Measurements from ENCODE around the gene SERTAD3.
"Not testable (repeated sequence)": the region's sequence is repeated elsewhere in the genome, so short reads cannot be mapped to it uniquely, and the experiment has no call there.

Gene SERTAD3

DNA sequence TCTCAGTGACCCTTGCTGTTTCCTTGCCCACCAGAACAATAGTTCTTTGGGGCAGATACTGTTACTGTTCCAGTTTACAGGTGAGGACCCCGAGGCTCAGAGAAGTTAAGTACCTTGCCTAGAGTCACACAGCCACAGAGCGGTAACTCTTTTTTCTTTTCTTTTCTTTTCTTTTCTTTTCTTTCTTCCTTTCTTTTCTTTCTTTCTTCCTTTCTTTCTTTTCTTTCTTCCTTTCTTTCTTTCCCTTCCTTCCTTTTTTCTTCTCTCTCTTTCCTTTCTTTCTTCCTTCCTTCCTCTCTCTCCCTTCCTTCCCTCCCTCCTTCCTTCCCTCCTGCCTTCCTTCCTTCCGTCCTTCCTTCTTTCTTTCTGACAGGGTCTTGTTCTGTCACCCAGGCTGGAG is 26.1 kb downstream of the SERTAD3 start:
- H3K27ac Mint-ChIP-seq, result peak overlapping the region in 1 of 2 donors; percentile 86

DNA sequence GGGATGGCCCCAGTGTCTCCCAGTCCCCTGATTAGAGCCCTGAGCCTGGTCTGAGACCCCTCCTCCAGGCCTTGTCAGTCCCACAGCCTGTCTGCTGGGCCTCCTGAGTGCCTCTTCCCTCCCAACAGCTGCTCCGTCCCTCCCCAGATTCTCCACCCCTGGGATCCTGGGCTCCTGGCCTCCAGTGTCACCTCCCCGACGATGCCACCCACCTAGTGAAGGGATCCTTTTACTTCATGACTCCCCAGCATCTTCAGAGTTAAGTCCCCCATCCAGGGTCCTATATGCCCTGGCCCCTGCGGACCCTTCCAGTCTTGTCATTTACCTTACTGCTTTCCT is 26.5 kb downstream of the SERTAD3 start:
- ATAC-seq (replicated peaks) (no peak), DNase-seq (no peak)
- Mint-ChIP-seq H3K9me3 (no peaks in the 10 kb centered on the region), H3K27ac (peak overlapping the region; percentile 31 to 86), H3K36me3 (ENCODE audit: insufficient read depth) (peaks cover 26% of the 10 kb centered on the region), H3K4me3 (no peak overlapping the region), H3K4me1 (ENCODE audit: low read depth in 2 of 2) (peaks cover 14 to 17% of the 10 kb centered on the region in 2 donors), H3K27me3 (no peaks in the 10 kb centered on the region)

More for the DNA sequence above, 26.1 kb downstream of the SERTAD3 start:
- Mint-ChIP-seq H3K27me3 (no peaks in the 10 kb centered on the region), H3K9me3 (no peaks in the 10 kb centered on the region), H3K4me3 (no peak overlapping the region), H3K4me1 (ENCODE audit: low read depth in 2 of 2) (peaks cover 14 to 17% of the 10 kb centered on the region in 2 donors), H3K36me3 (ENCODE audit: insufficient read depth) (peaks cover 31% of the 10 kb centered on the region)
- ATAC-seq (replicated peaks) (no peak), DNase-seq (no peak)

DNA sequence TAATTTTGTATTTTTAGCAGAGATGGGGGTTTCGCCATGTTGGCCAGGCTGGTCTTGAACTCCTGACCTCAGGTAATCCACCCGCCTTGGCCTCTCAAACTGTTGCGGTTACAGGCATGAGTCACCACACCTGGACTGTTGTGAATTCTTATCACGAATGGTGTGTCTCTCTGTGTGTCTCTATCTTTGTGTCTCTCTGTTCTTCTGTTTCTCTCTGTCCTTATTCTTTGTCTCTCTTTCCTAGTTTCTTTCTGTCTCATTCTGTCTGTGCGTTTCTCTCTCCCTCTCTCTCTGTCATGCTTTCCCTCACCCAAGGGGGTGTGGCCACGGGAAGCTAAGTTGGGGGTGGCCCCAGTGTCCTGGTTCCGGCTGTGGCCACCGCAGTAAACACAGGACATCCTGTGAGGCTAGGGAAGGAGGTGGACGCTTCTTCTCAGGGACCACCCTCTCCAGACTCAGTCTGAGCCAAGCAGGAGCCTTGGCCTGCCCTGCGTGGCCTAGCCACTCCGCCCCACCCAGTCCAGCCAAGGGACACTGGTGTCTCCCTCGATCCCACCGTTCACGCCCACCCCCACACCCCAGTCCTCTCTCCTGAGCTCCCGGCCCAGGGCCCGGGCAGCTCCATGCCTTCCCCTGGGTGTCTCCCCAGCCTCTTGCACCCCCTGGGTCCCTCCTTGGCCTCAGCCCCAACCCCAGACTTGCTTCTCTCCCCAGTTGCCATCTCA is 27.1 kb downstream of the SERTAD3 start:
- H3K27me3 Mint-ChIP-seq, result peaks cover 0 to 2% of the 10 kb centered on the region in 2 donors
- peaks cover 21% of the 10 kb centered on the region for H3K36me3 Mint-ChIP-seq (ENCODE audit: insufficient read depth)
- ATAC-seq (replicated peaks) (no peak), DNase-seq (no peak)
- peaks cover 14 to 17% of the 10 kb centered on the region in 2 donors for H3K4me1 Mint-ChIP-seq (ENCODE audit: low read depth in 2 of 2)
- no peak overlapping the region for H3K4me3 Mint-ChIP-seq
- H3K27ac Mint-ChIP-seq, result peak overlapping the region; percentile 31 to 86
- no peaks in the 10 kb centered on the region for H3K9me3 Mint-ChIP-seq

DNA sequence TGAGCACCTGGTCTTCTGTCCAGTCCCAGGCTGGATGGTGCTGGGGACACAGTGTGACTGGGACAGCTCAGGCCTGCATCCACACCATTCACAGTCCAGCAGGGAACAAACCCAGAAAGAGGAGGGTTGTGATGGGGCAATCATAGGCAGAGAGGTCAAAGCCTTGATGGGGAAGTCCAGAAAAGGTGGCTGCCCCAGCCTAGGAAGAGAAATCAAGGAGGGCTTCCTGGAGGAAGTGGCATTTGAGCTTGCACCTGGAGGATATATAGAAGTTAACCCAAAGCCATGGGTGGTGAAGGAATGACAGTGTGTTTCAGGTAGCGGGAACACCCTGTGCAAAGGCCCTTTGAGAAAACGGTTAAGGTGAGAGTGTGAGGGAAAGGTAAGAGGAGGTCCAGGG is 28.4 kb downstream of the SERTAD3 start:
- Mint-ChIP-seq H3K27ac (no peak overlapping the region), H3K36me3 (ENCODE audit: insufficient read depth) (peaks cover 11% of the 10 kb centered on the region), H3K4me1 (ENCODE audit: low read depth in 2 of 2) (peaks cover 14 to 15% of the 10 kb centered on the region in 2 donors), H3K4me3 (no peak overlapping the region), H3K27me3 (peaks cover 0 to 12% of the 10 kb centered on the region in 2 donors), H3K9me3 (no peaks in the 10 kb centered on the region)
- DNase-seq (no peak), ATAC-seq (replicated peaks) (no peak)

DNA sequence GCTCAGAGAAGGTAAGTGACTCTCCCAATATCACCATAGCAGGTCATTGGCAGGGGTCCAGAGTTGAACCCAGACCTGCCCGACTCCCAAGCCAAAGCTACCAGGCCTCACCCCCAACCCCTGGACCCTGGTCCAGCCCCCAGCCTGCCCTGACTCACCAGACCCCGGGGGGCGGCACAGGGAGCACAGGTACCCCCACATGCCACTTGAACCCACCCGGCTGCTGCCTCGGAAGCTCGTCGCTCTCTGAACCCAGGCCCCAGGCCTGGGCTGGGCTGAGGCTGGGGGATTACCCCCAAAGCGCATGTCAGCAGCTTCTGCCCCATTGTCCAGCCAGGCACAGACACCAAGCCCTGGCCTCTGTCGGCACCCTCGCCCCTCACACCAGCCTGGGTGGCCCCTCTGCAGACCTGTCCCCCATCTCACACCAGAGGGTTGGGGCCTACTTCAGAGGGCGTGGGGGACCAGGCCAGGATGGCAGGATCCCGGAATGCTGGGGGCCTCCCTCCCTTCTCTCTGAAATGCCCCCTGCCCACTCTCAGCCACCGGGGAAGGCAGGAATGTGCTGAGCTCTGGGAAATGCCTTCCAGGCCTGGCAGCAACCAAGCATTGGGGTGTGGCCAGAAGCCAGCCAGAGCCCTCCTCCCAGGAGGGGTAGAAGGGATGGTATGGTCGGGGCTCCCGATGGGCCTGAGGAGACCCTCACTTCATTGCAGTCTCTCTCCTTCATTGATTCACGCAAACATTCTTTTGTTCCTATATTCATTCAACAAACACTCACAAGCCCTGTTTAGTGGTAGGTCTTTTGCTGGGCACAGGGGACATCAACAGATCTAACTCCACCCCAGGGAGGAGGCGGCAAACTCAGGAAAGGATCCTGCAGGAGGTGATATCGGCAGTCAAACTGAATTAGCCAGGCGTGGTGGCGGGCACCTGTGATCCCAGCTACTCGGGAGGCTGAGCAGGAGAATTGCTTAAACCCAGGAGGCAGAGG is 29.3 kb downstream of the SERTAD3 start:
- no peak for ATAC-seq (replicated peaks)
- Mint-ChIP-seq H3K27ac (peak overlapping the region in 1 of 2 donors; percentile 23), H3K27me3 (peaks cover 0 to 12% of the 10 kb centered on the region in 2 donors), H3K4me1 (ENCODE audit: low read depth in 2 of 2) (peaks cover 13 to 15% of the 10 kb centered on the region in 2 donors), H3K4me3 (no peak overlapping the region), H3K36me3 (ENCODE audit: insufficient read depth) (peaks cover 4% of the 10 kb centered on the region), H3K9me3 (no peaks in the 10 kb centered on the region)
- no peak for DNase-seq

DNA sequence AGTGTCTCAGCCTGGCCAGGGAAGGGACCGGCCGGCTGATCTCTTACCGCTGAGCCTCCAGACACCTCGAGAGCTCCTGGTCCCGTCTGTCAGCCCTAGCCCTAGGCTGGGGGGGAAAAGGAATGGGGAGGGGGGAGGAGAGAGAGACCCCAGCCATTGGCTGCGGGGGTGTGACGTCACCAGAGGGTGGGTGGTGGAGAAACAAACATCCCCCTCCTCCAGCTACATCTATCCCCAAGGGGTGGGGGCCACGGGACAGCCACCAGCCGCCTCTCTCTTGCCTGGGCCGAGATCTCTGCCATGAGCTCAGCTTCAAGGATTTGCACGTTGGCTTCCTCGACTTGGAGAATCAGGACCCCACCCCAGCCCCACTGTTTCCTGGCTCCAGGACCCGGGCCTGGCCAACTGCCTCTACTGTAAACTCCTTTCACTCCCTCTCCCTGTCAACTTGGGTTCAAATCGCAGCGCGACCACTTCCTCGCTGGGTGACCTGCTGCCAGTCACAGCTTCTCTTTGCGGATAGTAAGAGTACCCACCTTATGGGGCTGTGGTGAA is 30.8 kb downstream of the SERTAD3 start, which contains the start of gene PRX:
PRX (minus strand) TSS at position 88 of the 555 bp plus-strand sequence. CDS start 5,446 bp downstream, outside the sequence.
- Mint-ChIP-seq H3K4me1 (ENCODE audit: low read depth in 2 of 2) (peaks cover 10 to 13% of the 10 kb centered on the region in 2 donors), H3K9me3 (no peaks in the 10 kb centered on the region), H3K27ac (peak within 1 kb of the TSS in 1 of 2 donors; percentile 23), H3K27me3 (peaks cover 0 to 12% of the 10 kb centered on the region in 2 donors), H3K4me3 (peak within 1 kb of the TSS in 1 of 2 donors; percentile 7), H3K36me3 (ENCODE audit: insufficient read depth) (peaks cover 3% of the 10 kb centered on the region)
- DNase-seq, result no peak
- ATAC-seq (replicated peaks), result peak; percentile 17

DNA sequence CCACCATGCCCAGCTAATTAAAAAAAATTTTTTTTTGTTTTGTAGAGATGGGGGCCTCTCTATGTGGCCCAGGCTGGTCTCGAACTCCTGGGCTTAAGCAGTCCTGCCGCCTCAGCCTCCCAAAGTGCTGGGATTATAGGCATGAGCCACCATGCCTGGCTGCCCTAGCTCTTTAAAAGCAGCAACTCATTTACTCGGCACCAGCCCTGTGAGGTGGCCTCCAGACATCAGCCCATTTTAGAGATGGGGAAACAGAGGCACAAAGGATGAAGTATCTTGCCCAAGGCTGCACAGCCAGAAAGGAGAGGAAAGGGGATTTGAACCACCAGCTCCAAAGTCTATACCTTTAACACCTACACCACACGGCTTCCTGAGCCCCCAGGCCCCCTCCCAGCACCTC is 31.3 kb downstream of the SERTAD3 start:
- no peak overlapping the region for H3K27ac Mint-ChIP-seq
- ATAC-seq (replicated peaks), result no peak
- peaks cover 8 to 15% of the 10 kb centered on the region in 2 donors for H3K4me1 Mint-ChIP-seq (ENCODE audit: low read depth in 2 of 2)
- H3K36me3 Mint-ChIP-seq (ENCODE audit: insufficient read depth), result peaks cover 3% of the 10 kb centered on the region
- H3K9me3 Mint-ChIP-seq, result no peaks in the 10 kb centered on the region
- no peak for DNase-seq
- peaks cover 0 to 12% of the 10 kb centered on the region in 2 donors for H3K27me3 Mint-ChIP-seq
- H3K4me3 Mint-ChIP-seq, result no peak overlapping the region

DNA sequence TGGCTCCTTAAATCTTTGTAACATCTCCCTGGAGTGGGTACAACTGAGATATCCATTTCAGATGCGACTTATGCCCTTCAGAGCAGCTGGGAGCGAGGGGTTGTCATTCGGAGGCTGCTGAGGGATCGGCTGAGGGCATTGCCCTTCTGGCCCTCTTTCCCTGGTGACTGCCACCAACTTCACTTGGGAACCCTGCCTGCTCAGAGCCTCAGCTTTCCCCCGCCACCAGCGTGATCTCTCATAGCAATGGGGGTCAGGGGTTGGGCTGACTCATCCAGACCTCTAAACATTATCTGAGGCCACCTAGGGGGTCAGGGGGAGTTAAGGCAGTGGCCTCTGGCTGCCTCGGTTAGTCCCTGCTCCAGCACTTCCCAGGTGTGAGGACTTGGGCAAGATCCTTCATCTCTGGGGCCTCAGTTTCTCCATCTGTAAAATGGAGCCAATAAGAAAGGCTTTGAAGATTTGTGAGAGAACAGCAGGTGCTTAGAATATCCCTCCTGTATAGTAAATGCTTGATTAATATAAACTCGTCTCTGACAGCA is 32.1 kb downstream of the SERTAD3 start:
- Mint-ChIP-seq H3K4me3 (no peak overlapping the region), H3K27ac (no peak overlapping the region), H3K36me3 (ENCODE audit: insufficient read depth) (peaks cover 3% of the 10 kb centered on the region), H3K27me3 (peaks cover 0 to 12% of the 10 kb centered on the region in 2 donors), H3K4me1 (ENCODE audit: low read depth in 2 of 2) (peaks cover 3 to 14% of the 10 kb centered on the region in 2 donors), H3K9me3 (no peaks in the 10 kb centered on the region)
- ATAC-seq (replicated peaks), result no peak
- DNase-seq, result no peak

DNA sequence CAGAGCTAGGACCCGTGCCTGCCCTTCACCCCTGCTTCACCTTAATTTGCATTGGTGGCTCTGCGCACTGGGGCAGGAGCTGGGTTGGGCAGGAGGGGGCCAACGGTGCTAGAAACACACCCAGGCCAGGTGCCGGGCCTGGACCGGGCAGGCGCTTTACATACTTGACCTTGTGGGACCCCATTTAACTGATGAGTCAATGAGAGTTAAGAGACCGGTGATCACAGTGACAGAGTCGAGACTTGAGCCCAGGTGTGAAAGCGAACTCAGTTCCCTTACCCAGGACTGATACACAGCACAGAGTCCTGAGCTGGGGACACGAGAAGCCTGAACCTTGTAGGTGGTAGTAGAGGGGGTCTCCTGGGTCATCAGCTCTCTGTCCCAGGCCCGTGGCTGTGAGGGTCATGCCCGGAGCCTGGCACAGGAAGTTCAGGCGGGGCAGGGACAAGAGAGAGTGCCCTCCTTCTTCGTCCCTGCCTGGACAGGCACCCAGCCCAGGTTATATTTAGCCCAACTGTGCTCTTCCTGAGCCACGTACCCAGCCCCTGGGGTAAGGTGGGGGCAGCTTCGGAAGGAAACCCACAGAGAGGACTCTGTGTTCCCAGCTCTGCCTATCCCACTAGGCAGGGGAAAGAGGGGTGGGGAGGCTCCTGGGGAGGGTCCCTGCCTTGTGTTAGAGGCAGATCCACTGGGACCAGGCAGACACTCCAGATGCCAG is 32.9 kb downstream of the SERTAD3 start:
- peaks cover 0 to 11% of the 10 kb centered on the region in 2 donors for H3K4me1 Mint-ChIP-seq (ENCODE audit: low read depth in 2 of 2)
- no peak for ATAC-seq (replicated peaks)
- no peak overlapping the region for H3K4me3 Mint-ChIP-seq
- H3K36me3 Mint-ChIP-seq (ENCODE audit: insufficient read depth), result peaks cover 3% of the 10 kb centered on the region
- DNase-seq, result no peak
- peaks cover 0 to 12% of the 10 kb centered on the region in 2 donors for H3K27me3 Mint-ChIP-seq
- no peaks in the 10 kb centered on the region for H3K9me3 Mint-ChIP-seq
- H3K27ac Mint-ChIP-seq, result no peak overlapping the region

DNA sequence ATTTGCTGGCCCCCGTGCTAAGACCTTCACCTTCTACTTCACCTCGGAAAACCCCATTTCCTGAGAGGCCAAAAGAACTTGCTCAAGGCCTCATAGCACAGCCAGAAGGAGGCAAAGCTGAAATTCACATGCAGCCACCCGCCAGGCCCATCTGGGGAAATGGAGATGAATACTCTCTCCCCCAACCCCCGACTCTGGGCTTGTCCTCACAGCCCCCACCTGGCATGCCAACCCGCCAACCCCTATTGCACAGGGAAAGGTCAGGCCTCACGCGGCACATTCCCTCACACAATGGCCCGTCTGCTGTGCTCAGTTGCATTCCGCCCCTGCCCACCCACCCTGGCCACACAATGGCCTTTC is 34.1 kb downstream of the SERTAD3 start:
- no peak for ATAC-seq (replicated peaks)

DNA sequence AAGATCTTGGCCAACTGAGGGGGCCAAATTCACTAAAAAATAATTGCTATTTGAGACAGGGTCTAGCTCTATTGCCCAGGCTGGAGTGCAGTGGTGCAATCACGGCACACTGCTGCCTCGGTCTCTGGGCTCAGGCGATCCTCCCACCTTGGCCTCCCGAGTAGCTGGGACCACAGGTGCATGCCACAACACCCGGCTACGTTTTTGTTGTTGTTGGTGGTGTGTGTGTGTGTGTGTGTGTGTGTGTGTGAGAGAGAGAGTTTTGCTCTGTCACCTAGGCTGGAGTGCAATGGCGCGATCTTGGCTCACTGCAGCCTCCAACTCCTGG is 35.6 kb downstream of the SERTAD3 start:
- Mint-ChIP-seq H3K4me1 (ENCODE audit: low read depth in 2 of 2) (peaks cover 8 to 10% of the 10 kb centered on the region in 2 donors), H3K27me3 (peaks cover 0 to 12% of the 10 kb centered on the region in 2 donors)
- ATAC-seq (replicated peaks); H3K4me3 Mint-ChIP-seq; H3K36me3 Mint-ChIP-seq (ENCODE audit: insufficient read depth); H3K9me3 Mint-ChIP-seq; H3K27ac Mint-ChIP-seq; DNase-seq: not testable (repeated sequence)

More for the DNA sequence above, 34.1 kb downstream of the SERTAD3 start:
- DNase-seq, result no peak
- peaks cover 3% of the 10 kb centered on the region for H3K36me3 Mint-ChIP-seq (ENCODE audit: insufficient read depth)
- H3K4me3 Mint-ChIP-seq, result no peak overlapping the region
- H3K9me3 Mint-ChIP-seq, result no peaks in the 10 kb centered on the region
- no peak overlapping the region for H3K27ac Mint-ChIP-seq
- peaks cover 0 to 12% of the 10 kb centered on the region in 2 donors for H3K27me3 Mint-ChIP-seq
- peaks cover 0 to 7% of the 10 kb centered on the region in 2 donors for H3K4me1 Mint-ChIP-seq (ENCODE audit: low read depth in 2 of 2)

DNA sequence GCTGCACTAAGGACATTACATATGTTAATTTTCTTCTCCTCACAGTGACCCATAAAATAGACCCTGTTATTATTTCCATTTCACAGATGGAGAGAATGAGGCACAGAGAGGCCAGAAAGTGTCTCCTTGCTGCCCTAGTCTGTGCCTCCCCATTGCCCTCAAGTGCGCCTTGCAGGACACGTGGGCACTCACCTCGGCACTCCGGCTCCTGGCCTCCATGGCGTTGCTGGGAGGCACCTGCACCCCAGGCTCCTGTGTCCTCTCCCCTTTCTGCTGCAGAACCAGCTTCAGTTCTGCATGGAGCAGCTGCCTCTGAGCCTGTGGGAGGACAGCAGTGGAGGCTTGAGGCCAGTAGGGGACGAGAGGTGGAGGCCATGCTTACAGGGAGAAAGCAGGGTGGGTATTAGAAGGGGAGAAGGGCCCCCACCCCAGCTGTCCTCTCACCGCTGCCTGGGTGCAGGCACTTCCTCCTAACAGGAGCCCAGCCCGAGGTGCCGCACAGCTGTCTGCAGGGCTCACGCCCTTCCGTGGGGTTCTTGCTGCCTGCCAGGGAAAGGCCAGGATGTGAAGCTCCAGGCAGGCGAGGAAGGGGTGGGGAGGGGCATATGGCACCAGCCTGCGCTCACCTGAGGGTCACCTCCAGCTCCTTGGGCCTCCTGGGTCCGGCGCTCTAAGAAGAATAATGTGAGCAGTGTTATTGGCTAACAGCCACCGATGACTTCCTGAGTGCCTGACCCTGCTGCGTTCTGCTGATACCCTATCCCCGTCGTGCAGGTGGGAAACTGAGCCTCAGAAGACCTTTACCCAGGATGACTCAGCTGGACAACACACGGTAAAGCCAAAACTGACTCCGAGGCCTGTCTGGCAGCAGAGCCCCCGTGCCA is 36.2 kb downstream of the SERTAD3 start:
- Mint-ChIP-seq H3K27me3 (peaks cover 0 to 12% of the 10 kb centered on the region in 2 donors), H3K27ac (peak overlapping the region in 1 of 2 donors; percentile 90), H3K4me3 (peak overlapping the region; percentile 4 to 25), H3K9me3 (no peaks in the 10 kb centered on the region), H3K4me1 (ENCODE audit: low read depth in 2 of 2) (peaks cover 13 to 14% of the 10 kb centered on the region in 2 donors), H3K36me3 (ENCODE audit: insufficient read depth) (peaks cover 3% of the 10 kb centered on the region)
- no peak for ATAC-seq (replicated peaks)
- no peak for DNase-seq
